GM12891 (cell line): Measurements from ENCODE around the gene KCNQ5.

Source experiments
- POLR2AphosphoS5 ChIP-seq: IDR thresholded peaks from 2 replicates; pipeline ENCODE4 v1.6.1; 2011; ENCODE audit warnings: low read depth, low read length, control low read depth
- SPI1 ChIP-seq: IDR thresholded peaks from 2 replicates; pipeline ENCODE4 v1.6.1; 2011; ENCODE audit warnings: low read depth, low read length, control low read depth
- TAF1 ChIP-seq: IDR thresholded peaks from 2 replicates; pipeline ENCODE4 v1.6.1; 2011; ENCODE audit warnings: low read depth, low read length, control low read depth

DNA sequence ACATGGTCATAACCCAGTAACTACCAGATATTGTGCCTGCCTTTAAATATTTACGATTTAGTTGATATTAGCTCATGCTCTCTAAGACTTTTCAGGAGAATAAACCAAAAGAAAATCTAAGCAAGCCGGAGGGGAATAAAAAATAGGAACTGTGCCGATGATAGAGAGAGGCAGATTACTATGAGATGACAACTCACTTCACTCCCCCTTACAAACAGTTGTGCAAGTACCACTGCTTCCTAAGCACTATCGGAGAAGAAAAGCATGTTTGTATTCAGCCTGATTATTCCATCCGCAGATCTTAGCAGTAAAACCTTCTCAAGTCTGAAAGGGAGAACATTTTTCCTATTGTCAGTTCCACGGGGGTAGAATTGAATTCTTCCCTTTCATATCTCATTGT is 294.4 kb downstream of the KCNQ5 start:
- no peak for TF ChIP-seq TAF1
- no peak for TF ChIP-seq SPI1
- no peak for TF ChIP-seq POLR2AphosphoS5
